Bronchial epithelial cell (primary cell): ENCODE measurements around the gene STAM. TPM values are rescaled to one million over a fixed set of nuclear protein-coding genes. Genes with fewer than 3 reads are reported as not detected.

Experiments used
- DNase-seq: peaks from one replicate; pipeline ENCODE4 v3.0.0-alpha.2; 2010; ENCODE audit warnings: low read depth
- FAIRE-seq: peaks from 2 replicates; lab custom pipeline; 2011; peaks lifted over from hg19 to GRCh38; lab: Jason Lieb, UNC
- H3K27me3 ChIP-seq: 2 replicates; pipeline ENCODE4 v1.5.1; 2011; ENCODE audit warnings: low read length; ENCODE audit not compliant: control insufficient read depth, insufficient read depth
- H3K36me3 ChIP-seq: 2 replicates; pipeline ENCODE4 v1.5.1; 2011; ENCODE audit warnings: low read length; ENCODE audit not compliant: control insufficient read depth, insufficient read depth
- H3K4me3 ChIP-seq: 2 replicates; pipeline ENCODE4 v1.5.1; 2011; ENCODE audit warnings: mild to moderate bottlenecking, low read depth, low read length, control low read depth
- CTCF ChIP-seq: IDR thresholded peaks from 2 replicates; pipeline ENCODE4 v1.5.1; 2011; ENCODE audit warnings: mild to moderate bottlenecking, moderate library complexity, low read length, control low read depth, inconsistent platforms; ENCODE audit not compliant: insufficient read depth, severe bottlenecking
- total RNA-seq: library from RNA; depleted of rRNA; stranded (reverse); fragments of >200 nt; gene quantifications from 2 replicates; pipeline ENCODE4 v1.2.1, GENCODE V29; 2014

STAM gene
- total RNA-seq, 1 donor from 2014 or later = 21.9 TPM

DNA sequence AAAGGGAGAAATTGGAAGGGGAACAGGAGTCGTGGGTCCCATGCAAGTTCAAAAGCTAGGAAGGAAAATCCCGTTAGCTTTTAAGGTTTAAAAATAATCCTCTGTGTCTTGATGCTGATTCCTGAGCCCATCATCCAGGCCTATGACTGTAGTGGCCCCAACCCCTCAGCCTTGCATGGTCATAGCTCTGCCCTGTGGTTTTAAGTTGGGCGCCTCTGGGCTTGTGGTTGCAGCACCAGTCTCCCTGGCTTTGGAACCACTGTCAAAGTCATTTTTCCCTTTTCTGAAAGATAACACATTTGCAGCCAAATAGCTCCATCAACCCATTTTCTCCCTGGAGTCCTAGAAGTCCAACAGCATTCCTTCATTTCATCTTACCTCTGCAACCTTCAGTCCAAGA lies 121.7 kb downstream of the STAM start:
- DNase-seq (no peak), FAIRE-seq (no peak)
- no peak overlapping the region for H3K4me3 ChIP-seq
- no peaks in the 10 kb centered on the region for H3K36me3 ChIP-seq
- TF ChIP-seq CTCF = no peak
- H3K27me3 ChIP-seq = no peaks in the 10 kb centered on the region

Other genes with a start within 250 kb of the STAM start
- gene ST8SIA6, start 189.6 kb upstream of the STAM start, total RNA-seq = 0.53 and 4.4 TPM in 2 replicates
- 22.1 and 24.6 TPM in 2 replicates for gene HACD1, start 26.8 kb upstream of the STAM start, total RNA-seq
- under 0.01 and 0.26 TPM in 2 replicates for gene TMEM236, start 108.0 kb downstream of the STAM start, total RNA-seq
- gene MRC1, start 165.2 kb downstream of the STAM start, total RNA-seq = under 0.01 TPM in 2 replicates